Measurements from ENCODE around the gene RBM41.

RBM41 gene

GRCh38 chrX:107025545-107025944 is 93.1 kb downstream of the RBM41 start:
- peak; percentile 28 to 47 for DNase-seq

- no peak for DNase-seq
These were observed 103.7 kb downstream of the RBM41 start for GRCh38 chrX:107014936-107015335.
